A549 treated with GW870086 at 1 μM for 4 hours (cell line): ENCODE results near the gene CHST6. TPM values are rescaled to one million over a fixed set of nuclear protein-coding genes. Genes with fewer than 3 reads are reported as not detected.

Experiments used
- total RNA-seq: library from RNA; stranded (reverse); fragments of 200-300 nt; extraction: Qiagen RNA extraction; gene quantifications from 5 replicates; pipeline ENCODE4 v1.2.3, GENCODE V29; 2022; ENCODE audit warnings: low read depth

CHST6 gene
- 0.18 to 0.34 TPM (median 0.23 TPM) in 5 replicates for total RNA-seq

DNA sequence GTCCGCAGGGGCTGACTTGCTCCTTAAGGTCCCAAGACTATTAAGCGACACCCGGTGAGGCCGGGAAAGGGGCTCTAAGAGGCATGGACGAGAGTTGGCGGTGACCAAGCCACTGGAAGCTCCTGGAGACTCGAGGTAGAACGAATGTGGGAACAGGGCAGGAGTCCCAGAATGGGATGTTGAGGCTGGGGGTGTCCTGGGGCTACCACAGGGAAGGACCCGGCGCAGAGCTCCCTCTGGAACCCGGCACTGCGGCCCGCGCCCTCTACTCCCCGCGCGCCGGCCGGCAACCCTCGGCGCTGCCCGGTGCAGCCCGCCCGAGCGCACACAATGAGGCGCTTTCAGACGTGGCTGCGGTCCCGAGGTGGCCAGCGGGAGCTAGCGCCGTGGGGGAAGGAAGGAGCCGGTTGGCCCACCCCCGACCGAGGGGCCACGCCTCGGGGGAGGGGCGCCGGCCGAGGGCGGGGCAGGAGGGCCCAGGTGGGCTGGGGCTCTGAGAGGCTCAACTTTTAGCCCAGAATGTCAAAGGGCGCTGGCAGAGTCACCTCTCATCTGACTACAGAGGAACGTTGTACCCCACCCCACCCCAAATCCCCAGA is at the start of gene CHST6:
Gene CHST6, minus strand, starts transcription at position 366 of the 599 bp plus-strand sequence. CDS start 15,613 bp downstream, outside the sequence.

DNA sequence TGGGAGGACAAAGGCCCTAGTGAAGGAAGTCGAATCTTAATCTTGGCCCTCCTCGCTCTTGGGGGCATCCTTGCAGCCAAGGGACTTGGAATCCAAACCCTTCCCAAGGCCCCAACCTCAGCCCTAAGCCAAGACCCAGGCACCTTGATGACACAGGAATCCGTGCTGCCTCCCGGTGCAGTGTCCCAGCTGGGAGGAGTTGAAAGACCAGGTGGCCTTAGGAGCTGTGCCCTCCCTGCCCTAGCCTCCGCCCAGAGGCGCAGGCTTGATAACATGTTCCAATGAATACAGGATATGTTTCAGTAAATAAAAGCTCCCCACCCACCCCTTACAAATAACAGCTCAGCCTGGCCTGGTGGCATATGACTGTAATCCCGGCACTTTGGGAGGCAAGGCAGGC is 40.7 kb upstream of the CHST6 start, which contains the start of gene CHST5:
Gene CHST5, minus strand, starts transcription at position 208 of the 400 bp plus-strand sequence. CDS start 5,724 bp downstream, outside the sequence.

DNA sequence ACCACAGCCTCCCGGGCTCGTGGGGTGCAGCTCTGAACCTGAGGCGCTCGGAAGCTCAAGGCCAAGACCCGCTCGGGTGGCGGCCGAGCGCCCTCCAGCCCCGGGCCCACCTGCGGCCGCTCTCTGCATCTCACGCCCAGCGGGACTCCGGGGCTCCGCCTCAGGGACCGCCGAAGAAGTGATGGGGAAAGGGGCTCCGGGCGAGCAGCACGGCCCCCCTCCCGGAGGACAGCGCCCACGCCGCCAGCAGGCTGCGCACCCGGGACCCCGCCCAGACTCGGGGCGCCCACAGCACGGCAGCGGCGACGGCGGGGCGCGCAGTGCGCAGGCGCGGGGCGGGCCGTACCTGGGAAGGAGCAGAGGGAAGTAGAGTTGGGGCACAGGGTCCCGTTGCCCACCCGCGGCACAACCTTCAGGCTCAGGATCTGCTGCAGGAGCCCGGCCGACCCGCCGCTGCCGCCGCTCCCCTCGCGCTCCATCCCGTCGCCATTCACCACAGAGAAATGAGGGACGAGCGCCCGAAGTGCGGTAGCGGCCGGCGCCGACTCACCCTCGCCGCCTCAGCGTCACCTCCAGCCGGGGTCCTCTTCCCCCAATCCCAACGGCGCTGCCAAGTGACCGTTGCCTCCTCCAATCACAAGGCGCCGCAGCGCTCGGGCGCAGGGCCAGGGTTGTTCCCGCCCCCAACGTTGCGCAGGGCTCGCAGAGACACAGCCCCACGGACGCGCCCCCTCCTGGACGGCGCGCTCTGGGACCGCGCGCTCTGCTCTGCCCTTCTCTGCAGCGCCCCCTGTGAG is 30.9 kb downstream of the CHST6 start, which contains the start of gene TMEM170A:
Gene TMEM170A, minus strand, starts transcription at position 568 of the 797 bp plus-strand sequence. Its CDS starts 89 bp downstream, at position 479.

DNA sequence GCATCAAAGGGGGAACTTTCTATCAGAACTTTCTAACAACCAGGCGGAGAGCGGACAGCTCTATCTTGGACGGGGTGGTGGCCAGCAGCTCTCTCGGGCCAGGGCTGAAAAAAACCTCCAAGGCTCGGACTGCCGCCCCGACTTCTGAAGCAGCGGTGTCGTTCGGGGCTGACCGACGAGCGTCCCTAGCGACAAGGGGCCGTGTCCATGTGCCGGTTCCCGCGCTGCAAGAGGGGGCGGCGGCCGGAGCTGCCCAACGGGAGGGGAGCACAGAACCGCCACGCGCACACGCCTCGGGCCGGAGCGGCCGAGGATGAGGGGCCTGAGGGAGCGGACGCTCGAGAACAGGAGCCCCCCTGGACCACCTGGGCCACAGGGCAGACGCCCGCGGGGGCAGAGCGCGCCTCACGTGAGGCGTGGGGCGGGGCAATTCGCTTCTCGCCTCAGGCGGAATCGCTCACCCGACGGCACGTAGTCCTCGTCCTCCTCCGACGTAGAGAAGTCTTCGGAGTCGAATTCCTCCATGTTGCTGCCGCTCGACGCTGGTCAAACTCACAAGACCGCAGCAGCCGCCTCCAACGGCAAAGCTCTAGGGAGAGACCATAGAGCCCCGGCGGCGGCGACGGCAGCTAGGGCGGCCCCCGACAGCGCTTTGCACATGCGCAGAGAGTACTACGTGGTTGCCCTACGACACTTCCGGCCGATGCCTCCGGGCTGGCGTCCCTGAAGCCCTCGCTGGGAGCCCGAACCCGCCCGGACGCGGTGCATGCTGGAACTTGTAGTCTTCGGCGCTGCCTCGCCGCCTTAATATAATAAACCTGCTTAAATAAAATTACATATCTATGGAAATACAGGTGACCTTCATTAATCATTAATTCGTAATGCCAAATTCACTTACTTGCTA is 62.2 kb downstream of the CHST6 start, which contains the start of gene CFDP1:
Gene CFDP1, minus strand, starts transcription at position 676 of the 904 bp plus-strand sequence. Its CDS starts 151 bp downstream, at position 525.

Other genes with a start within 250 kb of the CHST6 start
- gene BCAR1, start 243.8 kb downstream of the CHST6 start, total RNA-seq = 108 to 148 TPM (median 143 TPM) in 5 replicates
- 62.8 to 66.9 TPM (median 66.4 TPM) in 5 replicates for gene CFDP1, start 61.9 kb downstream of the CHST6 start, total RNA-seq
- gene TMEM170A, start 30.8 kb downstream of the CHST6 start, total RNA-seq = 13.7 to 17.2 TPM (median 15.9 TPM) in 5 replicates
- 0.05 to 0.10 TPM in 2 of 5 replicates, not detected in the others for gene CHST5, start 40.7 kb upstream of the CHST6 start, total RNA-seq
- 6.6 to 10.3 TPM (median 8.9 TPM) in 5 replicates for gene TMEM231, start 60.8 kb upstream of the CHST6 start, total RNA-seq
- 89.9 to 92.1 TPM (median 91.5 TPM) in 5 replicates for gene GABARAPL2, start 70.9 kb upstream of the CHST6 start, total RNA-seq
- gene ADAT1, start 127.8 kb upstream of the CHST6 start, total RNA-seq = 28.4 to 39.3 TPM (median 37.0 TPM) in 5 replicates
- gene KARS1, start 152.2 kb upstream of the CHST6 start, total RNA-seq = 162 to 181 TPM (median 168 TPM) in 5 replicates
- 38.3 to 45.0 TPM (median 43.5 TPM) in 5 replicates for gene TERF2IP, start 152.3 kb upstream of the CHST6 start, total RNA-seq
- not detected in 5 replicates for gene CPHXL2, start 181.6 kb upstream of the CHST6 start, total RNA-seq
- gene DUXB, start 206.0 kb upstream of the CHST6 start, total RNA-seq = not detected in 5 replicates
- gene CPHXL, start 231.0 kb upstream of the CHST6 start, total RNA-seq = not detected in 5 replicates